PFSK-1 (cell line): Measurements from ENCODE around the gene DSTYK.

Source experiments
- POLR2AphosphoS5 ChIP-seq: IDR thresholded peaks from 2 replicates; pipeline ENCODE4 v1.6.1; 2012; ENCODE audit warnings: low read depth, mild to moderate bottlenecking, control low read depth, low read length, moderate library complexity
- REST ChIP-seq, 2 experiments: IDR thresholded peaks; 2 replicates each; pipeline versions ENCODE4 v1.6.1 to v1.8.0; 2011 to 2012; ENCODE audit warnings: low read depth in 2 of 2, low read length in 2 of 2, control low read depth in 1 of 2, inconsistent platforms in 1 of 2, mild to moderate bottlenecking in 1 of 2, moderate library complexity in 1 of 2; ENCODE audit not compliant: insufficient read depth in 1 of 2
- SIN3A ChIP-seq: IDR thresholded peaks from 2 replicates; pipeline ENCODE4 v1.6.1; 2012; ENCODE audit warnings: mild to moderate bottlenecking, low read length, moderate library complexity, borderline replicate concordance; ENCODE audit not compliant: insufficient read depth
- TAF1 ChIP-seq: IDR thresholded peaks from 2 replicates; pipeline ENCODE4 v1.6.1; 2012; ENCODE audit warnings: low read length, control low read depth, borderline replicate concordance; ENCODE audit not compliant: insufficient read depth

- TF ChIP-seq POLR2AphosphoS5 (no peak), SIN3A (no peak), TAF1 (no peak), REST (IDR thresholded peaks at IDR 0.05; ENCODE audit: insufficient read depth in 1 of 2, low read depth in 2 of 2, low read length in 2 of 2) (no peak)
These were observed 30.0 kb upstream of the DSTYK start for GRCh38 chr1:205241366-205242030.
